Heart right ventricle (tissue), 12 donors: ENCODE results near the gene ZNG1F. TPM values are rescaled to one million over a fixed set of nuclear protein-coding genes. Genes with fewer than 3 reads are reported as not detected.

ENCODE experiments used
- microRNA-seq, 2 donors: library from miRNA; unstranded; fragments of <30 nt; microRNA quantifications; one replicate each; pipeline ENCODE4 v1.2.0, GENCODE V29; 2021
- polyA plus RNA-seq, 2 donors: library from polyadenylated mRNA; stranded (reverse); fragments of 200-250 nt; gene quantifications; one replicate each; pipeline ENCODE4 v1.2.3, GENCODE V29; 2013
- total RNA-seq, 10 donors: library from RNA; stranded (reverse); fragmentation: NEBNext Ultra II Directional in 3 of 10; extraction: Animal tissue kit (Norgen Biotek cat#: 25700) in 3 of 10; gene quantifications; one replicate each; pipeline versions ENCODE4 v1.2.1 to v1.2.4, GENCODE V29; 2021 to 2023
- donor health status: ischemic (EF 13 %, LVEDD 7.1; RV severe dilation, severe dysfunction).
- donor health status: healthy with polysubstance abuse.
- donor health status: DM: no; HTN: yes; CAD: no.
- donor health status: DM: no; HTN: no; CAD: no.
- donor health status: ischemic (EF 25% LVEDD 6.9; RV normal size, moderate dysfunction).
- donor health status: ischemic (EF 25% LVEDD 5.7; RV mildly dilated, moderate dysfunction).
- donor health status: healthy.
- donor health status: nonischemic (EF 11% LVEDD 7.7; RV severe dilation, severe dysfunction).
- donor health status: DM: yes; HTN: yes; CAD: no.
- donor health status: PGD.
- donor health status: ischemic (EF 29% LVEDD 5.4; RV normal size, mild dysfunction).
- donor health status: nonischemic (EF 23%, LVEDD 6.1; RV moderate dilation, normal function).

ZNG1F gene
- total and polyA plus RNA-seq, 12 donors = 1.3 to 9.2 (median 3.2) TPM

Small RNA genes lying within 50 kb of the gene (microRNA-seq; reads per million reads assigned to microRNA genes)
- 0 reads per million in 2 donors for gene MIR4477A

Other genes with a start within 250 kb of the ZNG1F start
- gene FOXD4L6, start 60.6 kb downstream of the ZNG1F start, total RNA-seq = not detected
- not detected for gene FOXD4L6, start 60.6 kb downstream of the ZNG1F start, polyA plus RNA-seq